Activated gamma-delta T cell treated with Interleukin-2 at 50 U/mL for 16 hours (primary cell): ENCODE measurements around the gene PPME1.

ENCODE experiments used
- DNase-seq: peaks from one replicate; pipeline ENCODE4 v3.0.0-alpha.2; 2020

Gene PPME1

DNA sequence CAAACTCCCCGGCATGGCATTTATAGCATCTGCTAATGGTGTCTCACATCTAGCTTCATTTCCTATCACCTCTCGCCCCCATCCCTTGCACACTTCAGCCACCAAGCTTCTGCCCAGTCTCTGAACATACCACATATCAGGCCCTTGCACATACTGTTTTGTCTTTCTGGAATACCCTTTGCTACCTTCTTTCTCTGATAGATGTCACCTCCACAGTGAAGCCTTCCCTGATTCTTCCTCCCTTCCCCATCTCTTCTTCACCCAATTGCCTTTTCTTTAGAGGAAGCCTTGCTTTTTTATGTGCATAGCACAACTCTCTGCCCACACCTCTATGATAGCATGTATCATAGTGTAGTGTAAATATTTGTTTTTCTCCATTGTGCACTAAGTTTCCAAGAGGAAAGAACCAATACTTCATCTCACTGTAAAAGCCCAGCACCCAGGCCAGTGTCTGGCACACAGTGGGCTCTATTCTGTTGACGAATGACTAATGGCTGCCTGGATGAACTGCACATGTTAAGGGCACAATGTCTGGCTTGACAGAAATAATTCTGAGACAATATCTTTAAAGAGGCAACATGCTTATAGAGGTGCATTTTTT lies 112.6 kb downstream of the PPME1 start:
- DNase-seq, result no peak

GRCh38 chr11:74284466-74284865 lies 113.4 kb downstream of the PPME1 start:
- DNase-seq, result no peak

DNA sequence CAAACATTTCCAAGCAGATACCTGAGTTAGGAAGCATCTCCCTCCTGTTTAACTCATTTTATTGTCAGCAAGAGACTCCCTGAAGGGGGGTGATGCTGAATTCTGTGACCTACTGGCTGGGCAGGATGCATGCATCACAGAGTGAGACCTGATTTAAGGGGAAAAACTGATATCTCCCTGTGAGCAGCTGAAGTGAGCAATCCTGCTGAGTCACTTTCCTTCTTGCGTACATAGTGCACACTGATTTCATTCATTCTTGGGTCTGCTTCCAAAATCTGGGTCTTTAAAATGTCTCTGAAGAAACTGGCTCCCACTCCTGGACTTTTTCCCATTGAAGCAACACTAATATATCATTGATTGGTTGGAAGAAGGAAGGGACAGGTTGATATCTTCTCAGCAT lies 117.1 kb downstream of the PPME1 start:
- DNase-seq, result no peak

GRCh38 chr11:74288911-74289310 lies 117.8 kb downstream of the PPME1 start:
- no peak for DNase-seq

GRCh38 chr11:74297484-74297883 lies 126.4 kb downstream of the PPME1 start:
- DNase-seq, result no peak

GRCh38 chr11:74299015-74299414 lies 127.9 kb downstream of the PPME1 start:
- DNase-seq, result no peak
